Fibroblast of lung (primary cell): ENCODE measurements around the gene ABCA13. TPM values are rescaled to one million over a fixed set of nuclear protein-coding genes. Genes with fewer than 3 reads are reported as not detected.

ENCODE experiments used
- DNase-seq, 2 donors: peaks; one replicate each; pipeline versions ENCODE4 v3.0.0 to v3.0.0-alpha.2; 2010; ENCODE audit warnings: low read depth in 2 of 2
- H2AFZ ChIP-seq: 2 replicates; pipeline ENCODE4 v1.5.1; 2012; ENCODE audit warnings: low read length, control low read depth, inconsistent platforms
- H3K27ac ChIP-seq: 2 replicates; pipeline ENCODE4 v1.5.1; 2011; ENCODE audit warnings: low read length, control low read depth; ENCODE audit not compliant: insufficient read depth
- H3K27me3 ChIP-seq: 2 replicates; pipeline ENCODE4 v1.5.1; 2011; ENCODE audit warnings: mild to moderate bottlenecking, low read length; ENCODE audit not compliant: control insufficient read depth, insufficient read depth
- H3K36me3 ChIP-seq: 2 replicates; pipeline ENCODE4 v1.5.1; 2011; ENCODE audit warnings: low read length; ENCODE audit not compliant: control insufficient read depth, insufficient read depth
- H3K4me1 ChIP-seq: 2 replicates; pipeline ENCODE4 v1.5.1; 2011; ENCODE audit warnings: low read length; ENCODE audit not compliant: control insufficient read depth, insufficient read depth; ENCODE audit errors: extremely low read depth
- H3K4me2 ChIP-seq: 2 replicates; pipeline ENCODE4 v1.5.1; 2011; ENCODE audit warnings: low read length, control low read depth; ENCODE audit not compliant: insufficient read depth; ENCODE audit errors: extremely low read depth
- H3K4me3 ChIP-seq, 4 experiments: fragments of 200-600 bp in 1 of 4; sonication (generic) in 1 of 4; replicated peaks in 1 of 4; 2 replicates each; pipeline ENCODE4 v1.5.1; 2011 to 2016; ENCODE audit warnings: low read length in 4 of 4, low read depth in 3 of 4, mild to moderate bottlenecking in 3 of 4, control low read depth in 2 of 4, inconsistent platforms in 1 of 4, mixed read lengths in 1 of 4; ENCODE audit not compliant: insufficient read depth in 1 of 4; ENCODE audit errors: control extremely low read depth in 1 of 4
- H3K79me2 ChIP-seq: 2 replicates; pipeline ENCODE4 v1.5.1; 2012; ENCODE audit warnings: mild to moderate bottlenecking, low read length, inconsistent platforms; ENCODE audit not compliant: control insufficient read depth, insufficient read depth
- H3K9ac ChIP-seq: 2 replicates; pipeline ENCODE4 v1.5.1; 2011; ENCODE audit warnings: mild to moderate bottlenecking, low read length, control low read depth; ENCODE audit not compliant: insufficient read depth
- H3K9me3 ChIP-seq: 2 replicates; pipeline ENCODE4 v1.5.1; 2012; ENCODE audit warnings: low read depth, low read length; ENCODE audit not compliant: control insufficient read depth, insufficient read depth
- H4K20me1 ChIP-seq: 2 replicates; pipeline ENCODE4 v1.5.1; 2011; ENCODE audit warnings: low read length; ENCODE audit not compliant: control insufficient read depth, insufficient read depth; ENCODE audit errors: extremely low read depth
- CTCF ChIP-seq, 2 donors: IDR thresholded peaks in 1 of 2; conservative IDR thresholded peaks in 1 of 2; 1 replicate in 1 of 2; 2 replicates in 1 of 2; pipeline ENCODE4 v1.5.1; 2011 to 2012; ENCODE audit warnings: low read length in 2 of 2, control low read depth in 1 of 2, inconsistent platforms in 1 of 2, low read depth in 1 of 2, mild to moderate bottlenecking in 1 of 2
- EZH2 ChIP-seq: IDR thresholded peaks from 2 replicates; pipeline ENCODE4 v1.5.1; 2012; ENCODE audit warnings: low read length, control low read depth, mild to moderate bottlenecking; ENCODE audit errors: missing control alignments
- polyA plus RNA-seq, 2 donors: library from polyadenylated mRNA; depleted of rRNA in 1 of 2; stranded (reverse) in 1 of 2; unstranded in 1 of 2; fragments of >200 nt; gene quantifications; 2 replicates each; pipeline ENCODE4 v1.2.1, GENCODE V29; 2011 to 2012; ENCODE audit warnings: missing spikeins in 1 of 2
- total RNA-seq: library from RNA; depleted of rRNA; stranded (reverse); fragments of >200 nt; gene quantifications from 2 replicates; pipeline ENCODE4 v1.2.1, GENCODE V29; 2014

The ABCA13 gene
- total and polyA plus RNA-seq, 2 donors (not counting 1 experiment from before 2014, with no cell fraction given): 0.08 to 10.9 TPM

GRCh38 chr7:48173313-48173712 is 2.1 kb downstream of the ABCA13 start:
- no peaks in the 10 kb centered on the region for H3K27me3 ChIP-seq
- no peaks in the 10 kb centered on the region for H3K4me1 ChIP-seq
- no peak overlapping the region for H3K9ac ChIP-seq
- no peak overlapping the region for H3K4me3 ChIP-seq
- TF ChIP-seq CTCF (conservative IDR thresholded peaks at IDR 0.05 in 1 of 2, IDR thresholded peaks at IDR 0.05 in 1 of 2; ENCODE audit: low read depth in 1 of 2, low read length in 2 of 2): no peak
- TF ChIP-seq EZH2: no peak
- no peaks in the 10 kb centered on the region for H3K79me2 ChIP-seq
- no peak overlapping the region for H3K4me2 ChIP-seq
- H3K36me3 ChIP-seq: no peaks in the 10 kb centered on the region
- no peak overlapping the region for H2AFZ ChIP-seq
- H3K27ac ChIP-seq: no peak overlapping the region
- no peak for DNase-seq
- no peaks in the 10 kb centered on the region for H4K20me1 ChIP-seq
- H3K9me3 ChIP-seq: no peaks in the 10 kb centered on the region

GRCh38 chr7:48173756-48174382 is 2.6 kb downstream of the ABCA13 start:
- TF ChIP-seq CTCF (conservative IDR thresholded peaks at IDR 0.05 in 1 of 2, IDR thresholded peaks at IDR 0.05 in 1 of 2; ENCODE audit: low read depth in 1 of 2, low read length in 2 of 2): no peak
- TF ChIP-seq EZH2: no peak
- Histone ChIP-seq H3K36me3 (no peaks in the 10 kb centered on the region), H3K9ac (no peak overlapping the region), H3K4me1 (no peaks in the 10 kb centered on the region), H3K4me2 (no peak overlapping the region), H3K9me3 (no peaks in the 10 kb centered on the region), H3K27me3 (no peaks in the 10 kb centered on the region), H2AFZ (no peak overlapping the region), H3K27ac (no peak overlapping the region), H3K79me2 (no peaks in the 10 kb centered on the region), H3K4me3 (no peak overlapping the region), H4K20me1 (no peaks in the 10 kb centered on the region)
- peak in 1 of 2 donors; percentile 69 for DNase-seq

DNA sequence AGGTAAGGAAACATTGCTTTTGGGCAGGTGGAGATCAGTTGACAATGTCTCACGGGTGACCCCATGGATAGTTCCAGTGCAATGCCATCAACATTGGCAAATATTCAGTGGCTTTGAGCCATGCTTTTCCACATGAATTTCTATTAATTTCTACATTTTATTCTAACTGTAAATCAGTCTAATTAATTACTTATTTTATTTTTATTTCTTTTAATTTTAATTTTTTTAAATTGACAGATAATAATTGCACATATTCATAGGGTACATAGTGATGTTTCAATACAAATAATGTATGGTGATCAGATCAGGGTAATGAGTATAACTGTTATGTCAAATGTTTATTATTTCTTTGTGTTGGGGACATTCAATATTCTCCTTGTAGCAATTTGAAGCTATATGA is 3.8 kb downstream of the ABCA13 start:
- Histone ChIP-seq H3K9me3 (no peaks in the 10 kb centered on the region), H3K79me2 (no peaks in the 10 kb centered on the region), H3K36me3 (no peaks in the 10 kb centered on the region), H3K4me3 (no peak overlapping the region), H3K4me2 (no peak overlapping the region), H2AFZ (no peak overlapping the region), H4K20me1 (no peaks in the 10 kb centered on the region), H3K27me3 (no peaks in the 10 kb centered on the region), H3K4me1 (no peaks in the 10 kb centered on the region), H3K9ac (no peak overlapping the region), H3K27ac (no peak overlapping the region)
- DNase-seq: no peak
- TF ChIP-seq EZH2: no peak
- no peak for TF ChIP-seq CTCF (conservative IDR thresholded peaks at IDR 0.05 in 1 of 2, IDR thresholded peaks at IDR 0.05 in 1 of 2; ENCODE audit: low read depth in 1 of 2, low read length in 2 of 2)
